ENCODE data around the gene HNF1B.

The HNF1B gene

DNA sequence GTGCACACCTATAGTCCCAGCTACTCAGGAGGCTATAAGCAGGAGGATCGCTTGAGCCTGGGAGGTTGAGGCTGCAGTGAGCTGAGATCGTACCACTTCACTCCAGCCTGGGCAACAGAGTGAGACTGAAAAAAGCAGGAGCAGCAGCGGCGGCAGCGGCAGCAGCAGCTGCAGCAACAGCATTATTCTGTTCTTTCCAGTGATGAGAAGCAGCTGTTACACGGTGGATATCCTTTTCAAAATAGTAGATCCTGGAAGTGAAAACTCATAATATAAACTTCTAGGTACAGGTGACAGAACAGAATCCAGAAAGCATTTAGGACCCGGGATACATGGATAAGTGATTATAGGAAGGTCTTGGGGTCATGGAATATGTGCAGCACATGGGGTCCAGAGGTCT lies 17.8 kb upstream of the HNF1B start:
- DNase-seq (ENCODE audit: low read depth), result no peak
- no peak overlapping the region for H3K4me3 ChIP-seq (ENCODE audit: control insufficient read depth, low read depth, low read length)
- TF ChIP-seq, protein P1, sequence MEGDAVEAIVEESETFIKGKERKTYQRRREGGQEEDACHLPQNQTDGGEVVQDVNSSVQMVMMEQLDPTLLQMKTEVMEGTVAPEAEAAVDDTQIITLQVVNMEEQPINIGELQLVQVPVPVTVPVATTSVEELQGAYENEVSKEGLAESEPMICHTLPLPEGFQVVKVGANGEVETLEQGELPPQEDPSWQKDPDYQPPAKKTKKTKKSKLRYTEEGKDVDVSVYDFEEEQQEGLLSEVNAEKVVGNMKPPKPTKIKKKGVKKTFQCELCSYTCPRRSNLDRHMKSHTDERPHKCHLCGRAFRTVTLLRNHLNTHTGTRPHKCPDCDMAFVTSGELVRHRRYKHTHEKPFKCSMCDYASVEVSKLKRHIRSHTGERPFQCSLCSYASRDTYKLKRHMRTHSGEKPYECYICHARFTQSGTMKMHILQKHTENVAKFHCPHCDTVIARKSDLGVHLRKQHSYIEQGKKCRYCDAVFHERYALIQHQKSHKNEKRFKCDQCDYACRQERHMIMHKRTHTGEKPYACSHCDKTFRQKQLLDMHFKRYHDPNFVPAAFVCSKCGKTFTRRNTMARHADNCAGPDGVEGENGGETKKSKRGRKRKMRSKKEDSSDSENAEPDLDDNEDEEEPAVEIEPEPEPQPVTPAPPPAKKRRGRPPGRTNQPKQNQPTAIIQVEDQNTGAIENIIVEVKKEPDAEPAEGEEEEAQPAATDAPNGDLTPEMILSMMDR (IDR thresholded peaks at IDR 0.05; ENCODE audit: control insufficient read depth, insufficient read depth, low read depth, low read length, missing control alignments), result no peak

DNA sequence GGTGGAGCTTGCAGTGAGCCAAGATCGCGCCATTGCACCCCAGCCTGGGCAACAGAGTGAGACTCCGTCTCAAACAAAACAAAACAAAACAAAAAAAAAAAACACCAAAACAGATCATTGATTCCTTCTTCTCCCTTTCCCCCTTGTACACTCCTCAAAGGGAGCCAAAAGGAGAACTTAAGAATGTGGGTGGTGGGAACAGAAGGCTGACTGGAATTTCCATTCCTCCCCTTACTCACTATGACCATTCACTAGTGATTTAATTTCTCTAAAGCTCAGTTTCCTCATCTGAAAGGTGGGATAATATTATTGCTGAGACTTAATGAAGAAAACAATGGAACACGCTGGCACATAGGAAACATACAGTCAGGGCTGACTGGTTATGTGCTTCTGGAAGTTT lies 17.1 kb upstream of the HNF1B start:
- no peak overlapping the region for H3K4me3 ChIP-seq (ENCODE audit: control insufficient read depth, low read depth, low read length)
- TF ChIP-seq, protein P1 (IDR thresholded peaks at IDR 0.05; ENCODE audit: control insufficient read depth, insufficient read depth, low read depth, low read length, missing control alignments), result no peak
- no peak for DNase-seq (ENCODE audit: low read depth)

DNA sequence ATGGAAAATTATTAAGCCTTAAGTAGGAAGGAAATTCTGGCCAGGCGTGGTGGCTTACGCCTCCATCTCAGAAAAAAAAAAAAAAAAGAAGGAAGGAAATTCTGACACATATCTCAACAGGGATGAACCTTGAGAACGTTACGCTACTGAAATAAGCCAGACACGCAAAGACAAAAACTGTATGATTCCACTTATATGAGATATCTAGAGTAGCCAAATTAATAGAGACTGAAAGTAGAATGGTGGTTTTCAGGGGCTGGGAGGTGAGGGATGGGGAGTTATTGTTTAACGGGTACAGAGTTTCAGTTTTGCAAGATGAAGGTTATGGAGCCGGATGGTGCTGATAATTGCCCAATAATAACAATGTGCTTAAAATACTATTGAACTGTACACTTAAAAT lies 16.2 kb upstream of the HNF1B start:
- TF ChIP-seq, protein P1 (IDR thresholded peaks at IDR 0.05; ENCODE audit: control insufficient read depth, insufficient read depth, low read depth, low read length, missing control alignments), result no peak
- no peak overlapping the region for H3K4me3 ChIP-seq (ENCODE audit: control insufficient read depth, low read depth, low read length)
- DNase-seq (ENCODE audit: low read depth), result no peak

DNA sequence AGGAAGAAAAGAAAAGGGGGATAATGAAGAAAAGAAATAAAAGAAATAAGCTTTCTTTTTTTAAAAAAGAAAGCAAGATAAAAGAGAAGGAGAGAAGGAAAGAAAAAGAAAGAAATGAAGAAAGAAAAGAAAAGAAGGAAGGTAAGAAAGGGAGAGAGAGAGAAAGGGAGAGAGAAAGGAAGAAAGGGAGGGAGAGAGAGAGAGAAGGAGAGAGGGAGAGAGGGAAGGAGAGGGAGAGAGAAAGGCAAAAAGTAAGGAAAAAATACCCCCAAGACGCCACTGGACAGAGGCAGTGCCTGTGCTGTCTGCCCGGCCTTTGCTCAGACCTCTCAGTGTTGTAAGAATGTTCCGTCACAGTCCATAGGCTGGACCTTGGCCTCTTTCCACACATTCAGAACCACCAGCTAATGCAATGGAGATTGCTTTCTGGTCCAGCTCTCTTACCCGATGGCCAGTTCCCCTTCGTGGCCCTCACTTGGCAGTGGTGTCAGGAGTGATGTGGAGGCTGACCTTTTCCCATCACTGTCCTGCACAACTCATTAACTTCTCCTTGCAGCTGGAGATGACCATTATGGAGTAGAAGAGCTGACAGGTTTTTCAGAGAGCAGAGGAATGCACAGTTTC lies 14.3 kb upstream of the HNF1B start:
- DNase-seq (ENCODE audit: low read depth), result no peak
- TF ChIP-seq, protein P1 (IDR thresholded peaks at IDR 0.05; ENCODE audit: control insufficient read depth, insufficient read depth, low read depth, low read length, missing control alignments), result no peak
- H3K4me3 ChIP-seq (ENCODE audit: control insufficient read depth, low read depth, low read length), result no peak overlapping the region

DNA sequence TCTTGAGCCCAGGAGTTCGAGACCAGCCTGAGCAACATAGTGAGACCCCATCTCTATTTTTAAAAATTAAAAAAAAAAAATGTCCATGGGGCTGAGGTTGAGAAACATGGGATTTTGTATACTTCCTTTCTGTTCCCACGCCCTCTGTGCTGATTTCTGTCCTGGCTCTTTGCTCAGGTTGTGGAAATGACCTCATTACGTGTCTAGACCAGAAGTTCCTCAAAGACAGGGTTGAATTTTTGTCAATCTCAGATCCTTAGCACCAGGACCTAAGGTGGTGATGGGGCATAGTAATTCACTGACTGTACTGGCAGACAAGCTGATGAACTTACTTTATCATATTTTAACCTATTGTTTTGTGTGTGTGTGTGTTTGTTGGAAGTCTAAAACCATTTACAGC lies 11.2 kb upstream of the HNF1B start:
- H3K4me3 ChIP-seq (ENCODE audit: control insufficient read depth, low read depth, low read length), result no peak overlapping the region
- DNase-seq (ENCODE audit: low read depth), result no peak
- TF ChIP-seq, protein P1 (IDR thresholded peaks at IDR 0.05; ENCODE audit: control insufficient read depth, insufficient read depth, low read depth, low read length, missing control alignments), result no peak

DNA sequence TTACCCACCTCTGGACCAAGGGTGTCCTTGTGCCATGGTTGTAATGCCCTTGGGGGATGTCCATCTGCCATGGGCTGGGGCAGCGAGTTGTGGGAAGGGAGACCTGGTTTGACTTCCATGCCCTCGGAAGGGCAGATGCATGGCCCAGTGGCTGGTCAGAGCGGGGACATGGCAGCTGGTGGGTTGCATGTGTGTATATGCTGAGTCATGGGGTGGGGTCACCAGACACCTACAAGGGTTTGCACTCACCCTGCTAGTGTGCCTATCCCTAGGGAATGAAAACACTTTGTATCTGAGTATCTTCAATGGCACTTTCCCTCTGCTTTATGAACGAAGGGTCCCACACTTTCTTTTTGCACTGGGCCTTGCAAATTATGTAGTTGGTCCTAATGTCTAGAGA lies 10.6 kb upstream of the HNF1B start:
- H3K4me3 ChIP-seq (ENCODE audit: control insufficient read depth, low read depth, low read length), result no peak overlapping the region
- TF ChIP-seq, protein P1 (IDR thresholded peaks at IDR 0.05; ENCODE audit: control insufficient read depth, insufficient read depth, low read depth, low read length, missing control alignments), result no peak
- DNase-seq (ENCODE audit: low read depth), result no peak

DNA sequence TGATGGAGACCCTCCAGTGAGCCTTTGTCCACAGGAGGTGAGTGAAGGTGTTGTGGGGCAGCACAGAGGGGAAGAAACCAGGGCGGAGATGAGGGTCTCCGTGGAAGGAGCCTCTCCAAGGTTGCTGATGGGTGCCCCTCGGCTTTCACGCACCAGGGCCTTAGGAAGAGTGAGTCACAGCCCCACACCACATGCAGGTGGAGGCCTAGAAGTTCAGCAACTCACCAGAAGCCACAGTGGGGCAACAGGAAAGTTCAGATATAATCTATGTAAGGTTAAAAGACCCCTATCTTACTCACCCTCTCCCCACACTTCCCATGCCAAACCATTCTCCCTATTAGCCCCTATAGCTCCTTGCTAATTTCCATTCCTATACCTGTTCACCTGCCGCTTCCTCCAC lies 9.5 kb upstream of the HNF1B start:
- no peak overlapping the region for H3K4me3 ChIP-seq (ENCODE audit: control insufficient read depth, low read depth, low read length)
- TF ChIP-seq, protein P1 (IDR thresholded peaks at IDR 0.05; ENCODE audit: control insufficient read depth, insufficient read depth, low read depth, low read length, missing control alignments), result no peak
- no peak for DNase-seq (ENCODE audit: low read depth)
